Kidney epithelial cell (primary cell): Measurements from ENCODE around the gene MEGF6. TPM values are rescaled to one million over a fixed set of nuclear protein-coding genes. Genes with fewer than 3 reads are reported as not detected.

Experiments
- DNase-seq: peaks from one replicate; pipeline ENCODE4 v3.0.0-alpha.2; 2010; ENCODE audit warnings: low read depth
- H3K27me3 ChIP-seq: 2 replicates; pipeline ENCODE4 v1.6.0; 2011; ENCODE audit warnings: low read length; ENCODE audit not compliant: control insufficient read depth, insufficient read depth
- H3K36me3 ChIP-seq: 2 replicates; pipeline ENCODE4 v1.5.1; 2011; ENCODE audit warnings: low read length; ENCODE audit not compliant: control insufficient read depth, insufficient read depth
- H3K4me3 ChIP-seq: 2 replicates; pipeline ENCODE4 v1.5.1; 2011; ENCODE audit warnings: low read depth, mild to moderate bottlenecking, control low read depth, low read length
- CTCF ChIP-seq: IDR thresholded peaks from 2 replicates; pipeline ENCODE4 v1.5.1; 2011; ENCODE audit warnings: mild to moderate bottlenecking, moderate library complexity, low read length, control low read depth, inconsistent platforms; ENCODE audit not compliant: insufficient read depth, poor library complexity, severe bottlenecking
- total RNA-seq: library from RNA; depleted of rRNA; stranded (reverse); fragments of >200 nt; gene quantifications from 2 replicates; pipeline ENCODE4 v1.2.3, GENCODE V29; 2015

The MEGF6 gene
- total RNA-seq, 1 donor from 2014 or later, result 13.1 TPM

GRCh38 chr1:3642919-3643675 lies 31.8 kb upstream of the MEGF6 start:
- no peak for DNase-seq
- Histone ChIP-seq H3K27me3 (no peaks in the 10 kb centered on the region), H3K36me3 (no peaks in the 10 kb centered on the region), H3K4me3 (no peak overlapping the region)
- TF ChIP-seq CTCF, result no peak

- no peaks in the 10 kb centered on the region for H3K36me3 ChIP-seq
- no peak for TF ChIP-seq CTCF
- no peak overlapping the region for H3K4me3 ChIP-seq
- no peaks in the 10 kb centered on the region for H3K27me3 ChIP-seq
- DNase-seq, result no peak
Measured at GRCh38 chr1:3641816-3642215, 30.5 kb upstream of the MEGF6 start.

GRCh38 chr1:3641046-3641760 lies 29.9 kb upstream of the MEGF6 start:
- H3K36me3 ChIP-seq, result no peaks in the 10 kb centered on the region
- TF ChIP-seq CTCF, result no peak
- H3K4me3 ChIP-seq, result no peak overlapping the region
- DNase-seq, result no peak
- H3K27me3 ChIP-seq, result no peaks in the 10 kb centered on the region

GRCh38 chr1:3640121-3640837 lies 29.0 kb upstream of the MEGF6 start:
- H3K4me3 ChIP-seq, result no peak overlapping the region
- H3K36me3 ChIP-seq, result no peaks in the 10 kb centered on the region
- H3K27me3 ChIP-seq, result no peaks in the 10 kb centered on the region
- DNase-seq, result no peak
- TF ChIP-seq CTCF, result no peak

GRCh38 chr1:3639397-3639911 lies 28.1 kb upstream of the MEGF6 start:
- Histone ChIP-seq H3K27me3 (no peaks in the 10 kb centered on the region), H3K36me3 (no peaks in the 10 kb centered on the region), H3K4me3 (no peak overlapping the region)
- no peak for TF ChIP-seq CTCF
- DNase-seq, result no peak
